Calu3 (cell line): ENCODE results near the gene ANKS1B. TPM values are rescaled to one million over a fixed set of nuclear protein-coding genes. Genes with fewer than 3 reads are reported as not detected.

Source experiments
- BruUV-seq: library from RNA; stranded (reverse); fragments of 400-500 nt; replicated peaks from 2 replicates; lab custom pipeline; 2021; lab: Mats Ljungman, UMichigan
- CTCF ChIA-PET: fragments of 300-600 bp; sonication (Branson Sonifier 250); formaldehyde crosslinking; loops from one replicate; lab custom pipeline; 2022; ENCODE audit warnings: antibody characterized with exemption; lab: Charles Lee
- DNase-seq: peaks from one replicate; pipeline ENCODE4 v3.0.0; 2022
- H3K27ac Mint-ChIP-seq: one replicate; pipeline ENCODE4 v1.8.0; 2022; ENCODE audit warnings: mixed read lengths; ENCODE audit not compliant: unreplicated experiment
- H3K27me3 Mint-ChIP-seq: one replicate; pipeline ENCODE4 v1.8.0; 2022; ENCODE audit warnings: mixed read lengths; ENCODE audit not compliant: unreplicated experiment
- H3K36me3 Mint-ChIP-seq: one replicate; pipeline ENCODE4 v1.8.0; 2022; ENCODE audit warnings: mild to moderate bottlenecking, moderate library complexity, mixed read lengths; ENCODE audit not compliant: insufficient read depth, unreplicated experiment
- H3K4me1 Mint-ChIP-seq: one replicate; pipeline ENCODE4 v1.8.0; 2022; ENCODE audit warnings: mild to moderate bottlenecking, low read depth, mixed read lengths; ENCODE audit not compliant: unreplicated experiment
- H3K4me3 Mint-ChIP-seq: one replicate; pipeline ENCODE4 v1.8.0; 2022; ENCODE audit warnings: mild to moderate bottlenecking, low read depth, moderate library complexity, mixed read lengths; ENCODE audit not compliant: unreplicated experiment
- H3K9me3 Mint-ChIP-seq: one replicate; pipeline ENCODE4 v1.8.0; 2022; ENCODE audit warnings: low read depth, mixed read lengths; ENCODE audit not compliant: unreplicated experiment
- CTCF ChIP-seq: fragments of 200-600 bp; IDR thresholded peaks from one replicate; pipeline ENCODE4 v1.8.0; 2022; ENCODE audit warnings: antibody characterized with exemption; ENCODE audit not compliant: unreplicated experiment
- intact Hi-C: fragments of 100-400 bp; cut with micrococcal nuclease; formaldehyde crosslinking; loops from one replicate; pipeline ENCODE4 v1.10.0; 2022; ENCODE audit not compliant: unreplicated experiment
- total RNA-seq: library from RNA; stranded (reverse); gene quantifications from 2 replicates; pipeline ENCODE4 v1.2.3, GENCODE V29; 2022

The ANKS1B gene
- total RNA-seq, 1 experiment from 2014 or later, result 1.7 TPM

- no peak overlapping the region for H3K4me3 Mint-ChIP-seq
- no peaks in the 10 kb centered on the region for H3K9me3 Mint-ChIP-seq
- no peak for TF ChIP-seq CTCF
- H3K4me1 Mint-ChIP-seq, result no peaks in the 10 kb centered on the region
- no peaks in the 10 kb centered on the region for H3K36me3 Mint-ChIP-seq
- intact Hi-C loops, result no loop called here
- no peak for DNase-seq
- no TSS peak for BruUV-seq
- CTCF ChIA-PET, result no interaction called here
- no peaks in the 10 kb centered on the region for H3K27me3 Mint-ChIP-seq
- no peak overlapping the region for H3K27ac Mint-ChIP-seq
These were observed 18.3 kb downstream of the ANKS1B start for GRCh38 chr12:99966429-99966828.

- intact Hi-C loops, result no loop called here
- Mint-ChIP-seq H3K4me1 (no peaks in the 10 kb centered on the region), H3K27ac (no peak overlapping the region), H3K9me3 (no peaks in the 10 kb centered on the region), H3K4me3 (no peak overlapping the region), H3K27me3 (no peaks in the 10 kb centered on the region), H3K36me3 (no peaks in the 10 kb centered on the region)
- no peak for TF ChIP-seq CTCF
- no peak for DNase-seq
- BruUV-seq, result no TSS peak
- CTCF ChIA-PET, result no interaction called here
These were observed 24.4 kb downstream of the ANKS1B start for GRCh38 chr12:99960311-99960710.

- no TSS peak for BruUV-seq
- no peak for TF ChIP-seq CTCF
- no peak overlapping the region for H3K4me3 Mint-ChIP-seq
- H3K4me1 Mint-ChIP-seq, result no peaks in the 10 kb centered on the region
- intact Hi-C loops, result no loop called here
- H3K9me3 Mint-ChIP-seq, result no peaks in the 10 kb centered on the region
- CTCF ChIA-PET, result no interaction called here
- no peaks in the 10 kb centered on the region for H3K36me3 Mint-ChIP-seq
- no peaks in the 10 kb centered on the region for H3K27me3 Mint-ChIP-seq
- no peak for DNase-seq
- H3K27ac Mint-ChIP-seq, result no peak overlapping the region
These were observed 25.1 kb downstream of the ANKS1B start for GRCh38 chr12:99959549-99960170.

- H3K27ac Mint-ChIP-seq, result no peak overlapping the region
- no peaks in the 10 kb centered on the region for H3K9me3 Mint-ChIP-seq
- no peaks in the 10 kb centered on the region for H3K36me3 Mint-ChIP-seq
- CTCF ChIA-PET, result no interaction called here
- H3K27me3 Mint-ChIP-seq, result peaks cover 17% of the 10 kb centered on the region
- no peaks in the 10 kb centered on the region for H3K4me1 Mint-ChIP-seq
- TF ChIP-seq CTCF, result no peak
- intact Hi-C loops, result no loop called here
- DNase-seq, result no peak
- H3K4me3 Mint-ChIP-seq, result no peak overlapping the region
- no TSS peak for BruUV-seq
These were observed 26.8 kb downstream of the ANKS1B start for GRCh38 chr12:99957866-99958466.
